GM21390 (cell line): Measurements from ENCODE around the gene ZPBP.
A peak's percentile ranks its signal among the peaks of the same experiment; 100 is the strongest.

Experiments
- ATAC-seq: cut with Tn5 transposase; IDR thresholded peaks from one replicate; pipeline ENCODE4 v1.9.1; 2021; ENCODE audit not compliant: unreplicated experiment

Gene ZPBP, protein sequence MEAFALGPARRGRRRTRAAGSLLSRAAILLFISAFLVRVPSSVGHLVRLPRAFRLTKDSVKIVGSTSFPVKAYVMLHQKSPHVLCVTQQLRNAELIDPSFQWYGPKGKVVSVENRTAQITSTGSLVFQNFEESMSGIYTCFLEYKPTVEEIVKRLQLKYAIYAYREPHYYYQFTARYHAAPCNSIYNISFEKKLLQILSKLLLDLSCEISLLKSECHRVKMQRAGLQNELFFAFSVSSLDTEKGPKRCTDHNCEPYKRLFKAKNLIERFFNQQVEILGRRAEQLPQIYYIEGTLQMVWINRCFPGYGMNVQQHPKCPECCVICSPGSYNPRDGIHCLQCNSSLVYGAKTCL

DNA sequence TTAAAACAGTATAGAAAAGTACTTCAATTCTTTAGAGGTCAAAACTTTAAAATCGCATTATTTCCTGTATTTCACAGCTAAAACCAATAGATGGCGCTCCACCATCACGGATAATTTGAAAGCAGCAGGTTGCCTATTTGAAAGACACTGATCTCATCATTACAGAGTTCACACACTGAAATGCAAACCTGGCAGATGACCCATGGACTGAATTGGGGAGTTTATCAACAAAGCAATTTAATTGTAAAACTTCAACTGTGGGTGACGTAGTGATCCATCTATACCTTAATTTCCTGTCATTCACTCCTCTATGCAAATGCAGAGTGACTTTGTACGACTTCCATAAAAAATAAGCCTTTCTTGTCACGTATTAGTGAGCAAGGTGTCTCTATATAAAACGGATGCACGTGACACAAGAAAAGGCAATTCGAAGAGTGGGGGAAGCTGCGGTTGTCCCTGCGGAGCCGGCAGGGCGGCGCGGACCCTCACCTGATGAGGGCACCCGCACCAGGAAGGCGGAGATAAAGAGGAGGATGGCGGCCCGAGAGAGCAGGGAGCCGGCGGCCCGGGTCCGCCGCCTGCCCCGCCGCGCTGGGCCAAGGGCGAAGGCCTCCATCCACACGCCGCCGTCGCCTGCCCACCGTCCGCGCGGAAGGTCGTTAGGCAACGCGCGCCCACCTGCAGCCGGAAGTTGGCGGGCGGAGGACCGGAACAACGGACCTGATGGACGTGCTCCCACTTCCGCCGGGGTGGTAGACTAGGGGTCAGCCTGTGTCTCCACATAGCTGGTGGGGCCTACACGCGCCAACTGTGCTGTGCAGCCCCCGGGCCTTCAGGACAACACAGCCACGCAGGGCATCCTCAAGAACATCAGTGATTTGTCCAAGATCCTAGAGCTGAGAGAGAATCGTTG, at the start of gene ZPBP:
Gene ZPBP, minus strand, starts transcription at position 668 of the 913 bp plus-strand sequence. Its CDS starts 52 bp downstream, at position 616.
- ATAC-seq = peak; percentile 77

DNA sequence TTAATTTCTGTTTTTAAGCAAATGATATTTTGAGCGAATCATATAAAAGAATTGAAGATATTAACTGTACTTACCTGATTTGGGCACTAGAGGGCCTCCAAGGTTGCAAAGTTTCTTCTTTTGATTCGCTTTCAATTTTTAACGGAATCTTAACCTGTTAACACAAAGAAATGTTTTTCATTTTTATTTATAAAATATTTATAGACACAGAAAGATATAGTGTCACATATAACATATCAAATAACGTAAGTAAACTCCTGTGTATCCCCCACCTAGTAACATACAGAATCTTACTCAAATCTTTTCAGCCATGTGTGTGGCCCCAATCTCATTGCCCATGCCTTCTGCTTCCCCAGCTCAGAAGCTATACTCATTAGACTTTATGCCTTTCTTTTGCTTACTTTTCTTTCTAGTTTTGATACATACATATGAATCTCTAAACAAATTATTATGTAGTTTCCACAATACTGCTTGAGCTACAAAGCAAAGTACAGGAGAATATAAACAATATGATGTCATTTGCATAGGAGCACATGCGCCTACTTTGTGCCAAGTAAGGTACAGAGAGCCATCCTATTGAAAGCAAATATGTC, 49.5 kb upstream of the ZPBP start:
- ATAC-seq = peak; percentile 49

GRCh38 chr7:50141854-50142253, 48.8 kb upstream of the ZPBP start:
- ATAC-seq = no peak

DNA sequence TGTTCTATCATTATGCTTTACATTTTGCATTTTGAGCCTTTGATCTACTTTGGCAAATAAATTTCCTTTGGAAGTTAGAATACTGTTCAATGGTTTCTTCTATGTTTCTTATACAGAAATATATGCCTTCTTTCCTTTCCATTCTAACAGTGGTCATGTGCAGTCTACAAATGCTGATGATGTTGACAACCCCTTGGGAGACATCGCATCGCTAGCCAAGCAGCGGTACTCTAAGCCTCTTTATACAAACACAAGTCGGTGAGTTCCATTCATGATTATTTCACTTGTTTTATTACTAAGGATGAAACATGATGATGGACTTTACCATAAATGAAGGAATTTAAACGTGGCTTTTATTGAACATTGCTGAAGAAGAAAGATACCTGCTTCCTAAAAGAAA, 48.1 kb upstream of the ZPBP start:
- no peak for ATAC-seq

- ATAC-seq = no peak
Observed at GRCh38 chr7:50140688-50141087, 47.6 kb upstream of the ZPBP start.

GRCh38 chr7:50138101-50138500, 45.1 kb upstream of the ZPBP start:
- ATAC-seq = no peak

GRCh38 chr7:50125766-50126165, 32.7 kb upstream of the ZPBP start:
- ATAC-seq = no peak

DNA sequence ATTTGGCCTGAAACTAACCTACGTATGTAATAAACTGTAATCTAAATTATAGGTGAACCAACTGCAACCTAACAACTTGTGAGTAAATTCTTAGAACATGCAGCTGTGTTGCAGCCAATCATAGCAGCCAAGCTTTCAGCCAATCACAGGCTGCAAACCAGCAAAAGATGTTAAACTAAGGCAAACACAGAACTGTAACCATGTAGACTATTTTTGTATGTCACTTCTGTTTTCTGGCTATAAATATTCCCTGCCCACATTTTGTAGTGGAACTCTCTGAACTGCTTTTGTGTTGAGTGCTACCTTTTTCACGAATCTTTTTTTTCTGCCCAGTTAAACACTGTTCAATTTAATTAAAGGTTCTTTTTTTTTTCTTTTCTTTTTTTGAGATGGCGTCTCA, 28.2 kb upstream of the ZPBP start:
- ATAC-seq = peak; percentile 94

DNA sequence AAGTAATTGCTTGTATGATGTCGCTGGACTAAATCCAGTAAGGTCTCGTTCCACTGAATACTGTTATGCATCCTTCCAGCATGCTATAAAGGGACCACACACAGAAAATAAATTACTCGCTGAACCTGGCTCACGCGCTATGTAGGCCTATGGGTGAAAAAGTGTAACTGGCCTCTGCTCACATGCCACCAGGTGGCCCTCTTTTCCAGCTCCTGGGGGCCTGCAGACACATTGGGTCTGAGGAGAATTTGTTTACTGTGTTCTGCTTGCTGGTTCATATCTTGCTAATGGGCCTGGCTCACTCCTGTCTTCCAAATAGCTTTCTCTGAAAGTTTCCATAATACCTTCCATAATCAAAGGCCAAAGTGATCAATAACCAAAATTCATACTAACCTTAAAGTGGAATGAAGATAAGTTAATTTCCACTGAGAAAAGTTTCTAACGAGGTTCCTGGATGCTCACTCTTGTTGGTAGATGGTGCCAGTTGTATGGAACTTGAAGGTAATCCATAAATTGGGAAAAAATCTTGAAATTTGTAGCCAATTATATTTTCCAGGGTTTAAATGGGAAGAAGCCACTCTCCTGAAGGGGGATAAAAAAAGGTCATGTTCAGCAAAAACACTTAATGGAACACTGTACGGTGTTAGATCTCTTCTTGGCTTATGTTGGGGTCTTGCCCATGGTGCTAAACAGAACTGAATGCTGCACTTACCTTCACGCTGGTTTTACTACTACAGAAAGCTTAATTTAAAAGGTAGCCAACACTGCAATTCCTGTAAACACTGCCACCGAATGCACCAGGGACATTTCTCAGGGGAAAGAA, 27.0 kb upstream of the ZPBP start:
- ATAC-seq = peak; percentile 55

GRCh38 chr7:50112250-50112649, 19.2 kb upstream of the ZPBP start:
- ATAC-seq = no peak

GRCh38 chr7:50101873-50102272, 8.8 kb upstream of the ZPBP start:
- ATAC-seq = no peak

DNA sequence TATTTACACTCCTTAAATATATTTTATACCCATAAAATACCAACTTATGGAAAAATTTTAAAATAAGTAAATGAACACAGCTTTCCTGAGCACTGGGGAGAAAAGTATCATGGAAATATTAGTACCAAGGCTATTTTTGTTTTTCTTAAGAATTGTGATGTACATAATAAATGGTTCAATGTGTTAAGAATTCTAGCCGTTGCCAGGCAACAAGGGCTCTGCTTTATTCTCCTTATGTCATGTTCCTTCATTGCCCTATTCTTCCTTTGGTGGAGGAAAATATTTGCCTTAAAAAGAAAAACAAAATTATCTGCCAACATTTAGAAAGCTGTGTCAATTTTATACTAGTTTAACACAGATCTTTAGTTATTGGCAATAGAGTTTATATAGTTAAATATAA, 2.6 kb upstream of the ZPBP start:
- ATAC-seq = no peak

GRCh38 chr7:50088463-50089129, 4.5 kb downstream of the ZPBP start:
- ATAC-seq = no peak

- ATAC-seq = no peak
Observed at GRCh38 chr7:50085344-50085743, 7.7 kb downstream of the ZPBP start.

DNA sequence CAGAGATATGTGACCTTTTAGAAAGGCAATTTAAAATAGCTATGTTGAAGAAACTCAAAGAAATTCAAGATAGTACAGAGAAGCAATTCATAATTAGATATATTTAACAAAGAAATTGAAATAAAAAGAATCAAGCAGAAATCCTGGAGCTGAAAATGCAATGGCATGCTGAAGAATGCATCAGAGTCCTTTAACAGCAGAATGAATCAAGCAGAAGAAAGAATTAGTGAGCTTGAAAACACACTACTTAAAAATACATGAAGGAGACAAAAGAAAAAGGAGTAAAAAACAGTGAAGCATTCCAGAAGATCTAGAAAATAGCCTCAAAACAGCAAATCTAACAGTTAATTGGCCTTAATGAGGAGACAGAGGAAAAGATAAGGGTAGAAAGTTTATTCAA, 20.0 kb downstream of the ZPBP start:
- ATAC-seq = no peak

GRCh38 chr7:50069613-50070012, 23.4 kb downstream of the ZPBP start:
- peak; percentile 84 for ATAC-seq

DNA sequence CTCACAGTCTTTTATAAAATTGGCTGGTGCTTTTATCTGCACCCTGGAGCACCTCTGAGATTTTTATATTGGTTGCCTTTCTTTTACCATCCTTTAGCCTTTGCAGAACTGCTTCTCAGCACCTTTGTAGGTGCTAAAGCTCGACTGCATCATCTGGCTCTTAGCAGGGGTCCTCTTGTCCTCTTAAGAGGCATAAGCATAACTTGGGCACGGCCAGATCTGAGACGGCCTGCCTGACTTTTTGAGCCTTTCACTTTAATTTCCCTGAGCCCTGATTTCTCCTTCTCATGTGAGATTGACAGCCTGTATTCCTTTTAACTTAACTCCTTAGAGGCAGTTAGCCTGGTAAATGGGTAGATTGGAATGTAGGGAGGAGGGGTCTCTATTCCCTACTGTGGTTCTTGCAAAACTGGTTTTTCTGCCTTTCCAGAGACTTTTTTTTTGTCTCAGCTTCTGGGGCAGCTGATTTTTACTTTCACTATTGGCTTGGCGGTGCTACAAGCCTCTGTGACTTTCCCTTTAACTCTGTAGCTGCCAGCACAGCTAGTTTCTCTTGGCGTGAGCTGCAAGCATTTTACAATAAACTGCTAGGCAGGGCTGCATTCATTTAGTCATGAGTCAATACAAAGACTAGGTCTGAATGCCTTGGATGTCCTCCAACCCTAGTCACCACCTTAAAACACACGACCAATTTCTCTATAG, 24.0 kb downstream of the ZPBP start:
- peak; percentile 73 for ATAC-seq

- ATAC-seq = no peak
Observed at GRCh38 chr7:50068026-50068425, 25.0 kb downstream of the ZPBP start.

DNA sequence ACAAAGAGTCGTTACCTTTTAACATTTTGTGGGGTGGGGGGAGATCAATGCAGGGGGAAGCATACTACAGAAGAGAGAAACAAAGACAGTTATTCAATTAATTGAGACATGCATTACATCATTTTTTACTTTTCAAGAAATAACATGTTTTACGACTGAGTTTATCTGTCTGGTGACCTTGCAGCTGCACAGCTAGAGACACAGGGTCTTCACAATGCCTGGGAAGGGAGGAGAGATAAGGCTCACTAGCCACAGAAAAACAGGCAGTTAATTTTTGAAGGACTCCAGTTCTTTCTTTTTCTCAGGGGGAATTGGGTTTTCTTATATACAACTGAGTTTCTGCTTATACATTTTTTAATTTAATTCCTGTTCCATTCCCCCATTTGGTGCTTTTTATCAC, 30.1 kb downstream of the ZPBP start:
- no peak for ATAC-seq

- no peak for ATAC-seq
Observed at GRCh38 chr7:50056131-50056530, 36.9 kb downstream of the ZPBP start.
